ENCODE measurements around the gene AGPAT3.

The AGPAT3 gene

DNA sequence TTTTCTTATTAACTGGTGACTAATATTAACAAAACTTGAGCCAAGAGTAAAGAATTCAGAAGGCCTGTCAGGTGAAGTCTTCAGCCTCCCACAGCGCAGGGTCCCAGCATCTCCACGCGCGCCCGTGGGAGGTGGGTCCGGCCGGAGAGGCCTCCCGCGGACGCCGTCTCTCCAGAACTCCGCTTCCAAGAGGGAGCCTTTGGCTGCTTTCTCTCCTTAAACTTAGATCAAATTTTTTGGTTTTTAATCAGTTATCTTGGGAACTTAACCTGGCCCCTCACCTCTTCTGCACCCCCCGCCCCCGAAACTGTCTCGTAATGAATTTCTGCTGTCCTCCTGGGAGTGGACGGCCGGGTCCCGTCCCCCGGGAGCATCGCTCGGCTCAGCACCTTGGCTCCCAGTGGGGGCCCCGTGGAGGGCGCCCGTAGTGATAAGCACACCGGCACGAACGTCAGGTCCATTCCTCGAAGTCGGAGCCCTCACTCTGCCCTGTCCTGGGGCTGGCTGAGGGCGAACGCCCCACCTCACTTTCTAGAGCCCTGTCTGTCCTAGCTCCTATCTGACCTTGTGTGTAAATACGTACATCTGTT lies 117.6 kb downstream of the AGPAT3 start:
- Mint-ChIP-seq H3K27ac (no peak overlapping the region), H3K36me3 (ENCODE audit: low read depth) (peaks cover 15% of the 10 kb centered on the region)

DNA sequence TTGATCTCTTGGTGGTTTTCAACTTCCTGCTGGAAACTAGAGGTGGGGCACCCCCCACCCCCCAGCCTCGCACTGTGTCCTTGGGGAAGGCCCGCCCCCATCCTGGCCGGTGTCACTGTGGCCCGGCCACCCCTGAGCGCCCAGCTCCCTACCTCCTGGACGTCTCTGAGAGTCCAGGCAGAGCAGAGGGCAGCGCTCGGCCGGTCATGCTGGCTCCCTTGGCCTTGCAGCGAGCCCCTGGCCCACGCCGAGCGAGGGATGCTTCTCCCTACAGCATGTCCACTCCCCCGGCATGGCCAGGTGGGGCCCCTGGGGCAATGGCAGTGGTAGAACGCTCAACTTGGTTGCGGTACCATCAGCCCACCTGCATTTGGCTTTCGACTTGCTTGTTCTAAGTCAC lies 118.4 kb downstream of the AGPAT3 start:
- H3K9me3 Mint-ChIP-seq = no peaks in the 10 kb centered on the region
- H3K4me1 Mint-ChIP-seq (ENCODE audit: low read depth) = peaks cover 12% of the 10 kb centered on the region
- H3K4me3 Mint-ChIP-seq = no peak overlapping the region
- peaks cover 11% of the 10 kb centered on the region for H3K36me3 Mint-ChIP-seq (ENCODE audit: low read depth)
- no peak overlapping the region for H3K27ac Mint-ChIP-seq
- no peaks in the 10 kb centered on the region for H3K27me3 Mint-ChIP-seq (ENCODE audit: low read depth)

More for the DNA sequence above, 117.6 kb downstream of the AGPAT3 start:
- H3K4me3 Mint-ChIP-seq = no peak overlapping the region
- H3K9me3 Mint-ChIP-seq = no peaks in the 10 kb centered on the region
- peaks cover 12% of the 10 kb centered on the region for H3K4me1 Mint-ChIP-seq (ENCODE audit: low read depth)
- no peaks in the 10 kb centered on the region for H3K27me3 Mint-ChIP-seq (ENCODE audit: low read depth)

DNA sequence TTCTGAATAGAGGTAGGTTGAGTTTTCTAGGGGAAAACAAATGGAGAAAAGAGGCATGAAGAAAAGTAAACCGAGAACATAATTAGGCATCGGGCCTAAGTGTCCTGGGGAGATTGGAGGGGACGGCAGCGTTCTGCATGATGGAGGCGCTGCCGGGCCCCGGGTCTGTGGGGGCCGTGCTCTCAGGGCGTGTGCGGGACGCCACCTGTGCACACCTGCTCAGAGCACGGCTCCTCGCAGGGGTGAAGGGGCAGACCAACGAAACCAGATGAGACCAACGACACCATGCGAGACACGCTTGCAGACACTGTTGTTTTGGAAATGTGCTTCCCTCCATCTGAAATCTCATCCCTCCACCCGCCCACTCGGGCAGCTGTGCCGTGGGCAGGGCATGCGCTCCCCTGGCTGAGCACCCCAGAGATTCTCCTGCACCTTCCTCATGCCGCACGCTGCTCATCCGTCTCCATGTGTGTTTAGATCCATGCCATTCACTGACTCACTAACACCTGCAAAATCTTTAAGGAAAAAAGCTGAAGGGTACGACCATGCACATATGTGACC lies 118.9 kb downstream of the AGPAT3 start:
- Mint-ChIP-seq H3K9me3 (no peaks in the 10 kb centered on the region), H3K27me3 (ENCODE audit: low read depth) (no peaks in the 10 kb centered on the region), H3K36me3 (ENCODE audit: low read depth) (peaks cover 11% of the 10 kb centered on the region), H3K4me3 (no peak overlapping the region), H3K27ac (no peak overlapping the region), H3K4me1 (ENCODE audit: low read depth) (peaks cover 12% of the 10 kb centered on the region)

DNA sequence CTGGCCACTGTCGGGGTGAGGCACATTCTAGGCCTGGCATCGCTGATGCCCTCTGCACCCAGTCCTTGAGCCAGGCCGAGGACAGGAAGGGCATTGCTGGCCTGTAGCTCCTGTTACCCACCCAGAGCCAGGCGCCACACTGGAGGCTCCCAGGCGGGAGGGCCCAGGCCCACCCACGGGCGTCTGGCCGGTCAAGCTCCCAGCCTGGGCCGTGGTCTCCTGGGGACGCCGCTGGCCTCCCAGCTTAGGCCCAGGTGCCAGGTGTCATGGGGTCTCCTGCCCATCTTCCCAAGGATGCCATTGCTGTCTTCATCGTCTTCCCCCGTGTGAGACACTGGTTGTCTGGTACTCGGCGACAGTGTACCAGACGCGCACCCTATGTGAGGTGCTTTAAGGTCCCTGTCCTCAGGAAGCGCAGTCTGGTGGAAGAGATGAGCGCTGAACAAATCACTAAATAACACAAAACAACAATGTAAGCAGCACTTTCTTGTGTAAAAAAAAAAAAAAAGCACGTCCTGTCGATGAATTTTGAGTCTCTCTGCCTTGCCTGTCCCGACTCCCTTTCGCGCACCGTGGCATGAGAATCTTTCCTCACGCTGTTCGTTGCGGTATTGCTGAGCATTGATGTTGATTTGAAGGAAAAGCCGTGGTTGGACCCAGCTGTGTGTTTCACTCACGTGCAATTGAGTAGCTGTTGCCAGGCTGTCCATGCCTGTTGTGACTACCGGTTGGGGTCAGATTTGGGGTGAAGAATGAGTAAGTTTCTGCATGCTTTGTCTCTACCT lies 120.1 kb downstream of the AGPAT3 start:
- Mint-ChIP-seq H3K4me1 (ENCODE audit: low read depth) (peaks cover 12% of the 10 kb centered on the region), H3K27ac (no peak overlapping the region), H3K36me3 (ENCODE audit: low read depth) (peaks cover 11% of the 10 kb centered on the region), H3K27me3 (ENCODE audit: low read depth) (no peaks in the 10 kb centered on the region), H3K9me3 (no peaks in the 10 kb centered on the region), H3K4me3 (no peak overlapping the region)

DNA sequence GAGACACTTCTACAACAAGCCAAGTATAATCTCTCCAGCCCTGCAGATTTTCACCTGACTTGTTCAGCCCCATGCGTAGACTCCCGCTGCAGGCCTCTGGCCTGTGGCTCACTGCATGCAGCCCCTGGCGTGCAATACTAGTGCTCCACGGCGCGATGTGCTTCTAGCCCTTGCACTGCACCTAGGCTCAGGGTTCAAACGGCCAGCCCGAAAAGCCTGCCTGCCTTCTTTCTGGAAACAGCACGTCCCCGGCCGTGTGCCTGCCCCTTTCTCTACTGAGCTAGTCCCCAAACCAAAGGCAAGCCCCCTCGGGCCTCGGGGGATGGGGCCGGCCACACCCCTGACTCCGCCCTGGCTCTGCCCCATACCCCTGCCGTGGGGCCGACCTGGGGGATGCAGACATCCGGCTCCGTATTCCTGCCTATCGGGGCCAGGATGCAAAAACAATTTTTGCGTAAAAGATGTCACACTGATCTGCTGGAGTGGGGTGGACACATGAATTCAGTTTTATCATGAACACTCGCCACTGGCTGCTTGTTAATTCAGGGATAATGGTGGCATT lies 120.7 kb downstream of the AGPAT3 start:
- no peak overlapping the region for H3K27ac Mint-ChIP-seq
- no peak overlapping the region for H3K4me3 Mint-ChIP-seq
- H3K27me3 Mint-ChIP-seq (ENCODE audit: low read depth) = no peaks in the 10 kb centered on the region
- H3K9me3 Mint-ChIP-seq = no peaks in the 10 kb centered on the region
- H3K36me3 Mint-ChIP-seq (ENCODE audit: low read depth) = peaks cover 10% of the 10 kb centered on the region
- peaks cover 12% of the 10 kb centered on the region for H3K4me1 Mint-ChIP-seq (ENCODE audit: low read depth)

DNA sequence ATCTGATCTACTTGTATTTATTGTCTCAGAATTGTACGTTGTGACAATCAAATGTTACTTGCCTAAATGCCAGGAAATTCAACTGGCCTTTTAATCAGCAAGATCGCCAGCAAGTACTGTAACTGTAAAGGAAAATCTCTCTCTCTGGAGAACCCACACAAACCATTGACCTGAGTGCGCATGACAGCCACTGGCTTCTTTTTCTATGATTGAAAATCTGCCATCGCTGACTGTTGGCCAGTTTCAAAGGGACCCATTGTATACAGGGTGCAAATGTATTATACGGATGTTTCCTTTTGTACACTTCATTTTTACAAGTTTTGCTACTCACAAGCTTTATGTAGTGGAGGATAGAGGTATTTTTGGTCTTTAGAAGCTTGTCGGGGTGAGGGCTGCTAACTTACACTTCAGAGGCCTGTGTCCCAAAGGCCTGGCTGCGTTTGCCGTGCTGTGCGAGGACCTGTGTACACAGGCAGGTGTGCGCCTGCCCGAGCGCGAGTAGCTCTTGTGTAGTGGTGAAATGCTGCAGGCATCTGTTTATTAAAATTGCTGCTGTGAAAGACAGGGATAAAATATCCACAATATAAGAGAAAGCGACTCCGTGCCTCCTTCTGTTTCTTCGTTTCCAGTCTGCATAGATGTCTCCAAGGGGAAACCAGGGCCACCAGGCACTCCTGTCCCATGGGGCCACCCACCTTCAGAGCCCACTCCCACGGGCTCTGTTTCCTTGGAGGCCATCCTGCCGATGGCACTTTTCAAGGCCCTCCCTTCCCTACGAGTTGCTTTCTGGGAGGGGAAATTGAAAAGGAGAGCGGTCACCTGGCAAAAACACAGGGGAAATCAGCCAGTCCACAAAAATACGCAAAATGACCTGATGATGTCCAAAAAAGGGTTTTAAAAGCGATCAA lies 121.8 kb downstream of the AGPAT3 start:
- H3K9me3 Mint-ChIP-seq = no peaks in the 10 kb centered on the region
- no peak overlapping the region for H3K27ac Mint-ChIP-seq
- peaks cover 12% of the 10 kb centered on the region for H3K4me1 Mint-ChIP-seq (ENCODE audit: low read depth)
- H3K36me3 Mint-ChIP-seq (ENCODE audit: low read depth) = peaks cover 8% of the 10 kb centered on the region
- H3K27me3 Mint-ChIP-seq (ENCODE audit: low read depth) = no peaks in the 10 kb centered on the region
- no peak overlapping the region for H3K4me3 Mint-ChIP-seq

DNA sequence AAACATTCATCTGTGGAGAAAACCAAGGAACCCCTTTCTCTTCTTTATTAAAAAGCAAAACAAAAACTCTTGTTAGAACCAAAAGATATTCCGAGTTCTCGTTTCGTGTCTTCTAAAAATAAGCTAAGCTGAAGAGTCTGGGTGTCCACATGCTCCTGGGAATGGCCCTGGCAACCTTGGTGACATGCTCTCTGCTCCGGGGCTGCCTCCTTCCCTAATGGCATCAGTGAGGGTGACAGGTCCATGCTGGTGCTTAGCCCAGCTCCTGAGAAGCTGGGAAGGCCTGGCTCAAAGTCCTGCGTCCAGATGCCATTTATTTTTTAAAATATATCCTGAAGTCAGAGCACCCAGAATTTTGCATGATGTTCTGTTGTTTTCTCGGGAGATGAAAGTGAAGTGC lies 122.5 kb downstream of the AGPAT3 start:
- Mint-ChIP-seq H3K27me3 (ENCODE audit: low read depth) (no peaks in the 10 kb centered on the region), H3K27ac (no peak overlapping the region), H3K4me3 (no peak overlapping the region), H3K36me3 (ENCODE audit: low read depth) (peaks cover 6% of the 10 kb centered on the region), H3K4me1 (ENCODE audit: low read depth) (peaks cover 12% of the 10 kb centered on the region), H3K9me3 (no peaks in the 10 kb centered on the region)

DNA sequence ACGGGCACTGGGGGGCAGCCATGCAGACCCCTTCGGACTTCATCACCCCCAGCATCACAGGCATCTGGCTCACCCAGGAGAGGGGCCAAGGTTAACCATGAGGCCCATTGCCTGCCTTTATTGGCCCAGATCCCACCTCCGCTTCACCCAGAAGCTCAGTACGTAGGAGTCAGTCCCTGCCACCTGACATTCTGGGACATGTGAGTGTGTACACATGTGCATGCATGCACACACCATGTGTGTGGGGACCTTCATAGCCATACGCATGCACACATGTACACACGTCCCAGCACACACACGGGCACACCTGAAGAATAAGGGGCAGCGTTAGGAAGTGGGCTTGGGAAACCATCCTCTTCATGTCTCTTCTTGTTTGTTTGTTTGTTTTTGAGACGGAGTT lies 123.0 kb downstream of the AGPAT3 start:
- H3K27ac Mint-ChIP-seq = no peak overlapping the region
- H3K9me3 Mint-ChIP-seq = no peaks in the 10 kb centered on the region
- H3K36me3 Mint-ChIP-seq (ENCODE audit: low read depth) = peaks cover 6% of the 10 kb centered on the region
- H3K4me1 Mint-ChIP-seq (ENCODE audit: low read depth) = peaks cover 10% of the 10 kb centered on the region
- no peak overlapping the region for H3K4me3 Mint-ChIP-seq
- H3K27me3 Mint-ChIP-seq (ENCODE audit: low read depth) = no peaks in the 10 kb centered on the region

DNA sequence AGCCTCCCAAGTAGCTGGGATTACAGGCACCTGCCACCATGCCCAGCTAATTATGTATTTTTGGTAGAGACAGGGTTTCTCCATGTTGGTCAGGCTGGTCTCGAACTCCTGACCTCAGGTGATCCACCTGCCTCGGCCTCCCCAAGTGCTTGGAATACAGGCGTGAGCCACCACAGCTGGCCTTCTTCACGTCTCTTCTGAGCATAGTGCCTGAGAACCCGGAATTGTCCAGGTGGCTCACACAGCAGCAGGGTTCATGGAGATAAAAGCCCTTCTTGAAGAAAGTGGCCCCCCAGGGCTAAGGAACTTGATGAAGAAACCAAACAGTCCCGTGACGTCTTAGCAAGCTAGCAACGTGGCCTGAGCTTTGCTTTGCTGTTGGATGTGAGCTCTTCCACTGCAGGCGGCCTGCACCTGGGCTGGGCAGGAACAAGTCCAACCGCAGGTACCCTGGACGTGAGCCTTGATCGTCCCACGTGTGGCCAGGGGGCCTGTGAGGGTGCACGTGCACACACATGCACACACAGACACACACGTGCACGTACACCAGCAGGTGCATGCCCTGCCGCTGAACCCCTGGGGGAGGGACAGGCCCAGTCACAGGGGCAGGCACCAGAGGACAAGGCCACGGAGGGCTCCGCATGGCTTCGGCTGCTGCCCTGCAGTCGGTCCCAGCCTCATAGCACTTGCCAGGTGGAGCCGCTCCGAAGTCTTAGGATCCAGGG lies 123.6 kb downstream of the AGPAT3 start:
- peaks cover 6% of the 10 kb centered on the region for H3K36me3 Mint-ChIP-seq (ENCODE audit: low read depth)
- H3K27me3 Mint-ChIP-seq (ENCODE audit: low read depth) = no peaks in the 10 kb centered on the region
- H3K9me3 Mint-ChIP-seq = no peaks in the 10 kb centered on the region
- peaks cover 10% of the 10 kb centered on the region for H3K4me1 Mint-ChIP-seq (ENCODE audit: low read depth)
- no peak overlapping the region for H3K27ac Mint-ChIP-seq
- no peak overlapping the region for H3K4me3 Mint-ChIP-seq

DNA sequence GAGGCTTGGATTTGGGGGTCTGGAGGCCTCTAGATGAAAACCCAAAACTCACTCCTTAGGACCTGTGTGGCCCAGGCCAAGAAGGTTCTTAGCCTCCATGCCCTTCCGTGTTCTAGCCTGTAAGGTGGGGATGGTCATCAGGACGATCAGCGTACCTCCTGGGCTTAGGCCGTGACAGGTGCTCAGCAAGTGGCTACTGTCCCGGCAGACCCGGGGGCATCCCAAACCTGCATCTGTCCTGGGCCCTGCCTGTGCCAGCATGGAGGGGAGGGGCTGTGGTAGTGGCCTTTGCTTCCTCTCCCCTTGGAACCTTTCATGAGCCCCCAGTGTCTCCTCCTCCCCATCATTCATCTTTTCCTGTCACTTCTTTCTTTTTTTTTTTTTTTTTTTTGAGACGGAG lies 124.4 kb downstream of the AGPAT3 start:
- Mint-ChIP-seq H3K36me3 (ENCODE audit: low read depth) (peaks cover 2% of the 10 kb centered on the region), H3K27ac (no peak overlapping the region), H3K4me1 (ENCODE audit: low read depth) (peaks cover 10% of the 10 kb centered on the region), H3K27me3 (ENCODE audit: low read depth) (no peaks in the 10 kb centered on the region), H3K9me3 (no peaks in the 10 kb centered on the region), H3K4me3 (no peak overlapping the region)

DNA sequence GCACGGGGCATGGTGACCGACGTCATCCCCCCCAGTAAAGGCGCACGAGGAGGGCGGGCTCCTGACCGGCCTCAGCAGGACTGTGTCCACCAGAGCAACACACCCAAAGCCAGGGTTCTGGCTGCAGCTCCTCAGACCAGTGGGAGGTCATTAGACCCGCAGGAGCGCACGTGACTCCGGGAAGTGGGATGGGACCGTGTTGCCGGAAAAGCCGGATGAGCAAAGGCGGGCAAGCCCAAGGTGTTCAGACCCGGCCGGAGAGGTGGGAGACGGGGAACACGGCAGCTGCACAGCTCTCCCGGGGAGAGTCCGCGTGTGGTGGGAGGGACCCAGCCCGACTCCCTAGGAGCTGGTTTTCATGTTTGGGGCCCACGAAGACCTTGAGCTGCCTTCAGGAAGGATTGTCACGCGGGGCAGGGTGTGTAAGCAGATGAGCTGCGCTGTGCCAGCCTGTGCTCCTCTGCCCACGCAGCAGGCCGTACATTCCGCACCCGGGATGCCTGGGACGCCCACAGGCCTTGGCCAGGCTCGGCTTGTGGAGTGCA lies 126.5 kb downstream of the AGPAT3 start:
- Mint-ChIP-seq H3K27ac (no peak overlapping the region), H3K36me3 (ENCODE audit: low read depth) (no peaks in the 10 kb centered on the region), H3K4me3 (no peak overlapping the region), H3K4me1 (ENCODE audit: low read depth) (no peaks in the 10 kb centered on the region), H3K9me3 (no peaks in the 10 kb centered on the region), H3K27me3 (ENCODE audit: low read depth) (no peaks in the 10 kb centered on the region)

DNA sequence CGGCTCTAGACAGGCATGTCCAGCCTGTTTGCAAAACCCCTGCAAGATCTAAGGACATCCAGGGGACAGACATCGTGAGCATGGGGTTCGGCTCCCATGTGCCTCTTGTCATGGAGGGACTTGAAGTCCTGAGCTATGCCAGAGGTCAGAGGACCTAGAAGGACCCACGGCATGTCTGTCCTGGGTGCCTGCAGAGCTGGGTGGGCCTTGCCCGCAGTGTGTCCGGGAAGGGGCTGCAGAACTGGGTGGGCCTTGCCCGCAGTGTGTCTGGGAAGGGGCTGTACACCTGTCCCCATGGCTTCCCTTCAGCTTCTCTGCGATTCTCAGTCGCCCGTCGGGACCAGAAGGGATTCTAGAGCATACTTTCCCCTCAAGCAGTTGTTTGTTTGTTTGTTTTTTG lies 127.1 kb downstream of the AGPAT3 start:
- Mint-ChIP-seq H3K27ac (no peak overlapping the region), H3K27me3 (ENCODE audit: low read depth) (peaks cover 4% of the 10 kb centered on the region), H3K4me1 (ENCODE audit: low read depth) (no peaks in the 10 kb centered on the region), H3K4me3 (no peak overlapping the region), H3K36me3 (ENCODE audit: low read depth) (no peaks in the 10 kb centered on the region), H3K9me3 (no peaks in the 10 kb centered on the region)

DNA sequence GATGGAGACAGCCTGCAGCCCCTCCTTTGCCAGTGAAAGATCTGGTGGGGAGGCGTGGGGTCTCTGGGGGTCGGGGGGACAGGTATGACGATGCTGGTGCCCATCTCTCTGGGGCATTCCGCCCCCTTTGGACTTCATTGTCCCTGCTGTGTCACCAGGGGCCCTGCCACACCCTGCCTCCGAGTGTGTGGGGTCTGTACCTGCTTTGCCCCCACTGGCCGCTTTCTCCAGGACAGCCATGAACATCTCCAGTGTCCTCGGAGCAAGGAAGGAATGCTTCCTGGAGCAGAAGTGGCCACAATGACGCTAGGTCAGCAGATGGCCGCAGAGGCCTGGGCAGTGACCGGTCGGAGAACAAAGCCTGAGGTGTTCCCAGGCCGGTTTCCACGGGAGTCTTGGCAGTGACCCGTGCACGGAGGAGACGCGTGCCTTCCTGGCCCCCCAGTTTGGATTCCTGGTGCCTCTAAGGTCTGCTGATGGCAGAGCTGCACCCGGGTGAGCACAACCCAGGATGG lies 128.5 kb downstream of the AGPAT3 start:
- H3K4me3 Mint-ChIP-seq = no peak overlapping the region

More for the DNA sequence above, 128.5 kb downstream of the AGPAT3 start:
- H3K36me3 Mint-ChIP-seq (ENCODE audit: low read depth) = no peaks in the 10 kb centered on the region
- H3K9me3 Mint-ChIP-seq = no peaks in the 10 kb centered on the region
- H3K27ac Mint-ChIP-seq = no peak overlapping the region
- peaks cover 4% of the 10 kb centered on the region for H3K27me3 Mint-ChIP-seq (ENCODE audit: low read depth)
- no peaks in the 10 kb centered on the region for H3K4me1 Mint-ChIP-seq (ENCODE audit: low read depth)
